Stomach (tissue), 4 donors: ENCODE data around the gene FABP6.

Experiments used
- POLR2A ChIP-seq, 4 donors: fragments of 450-650 bp; IDR thresholded peaks; one replicate each; pipeline ENCODE4 v1.6.1; 2016; ENCODE audit warnings: antibody characterized with exemption in 4 of 4, control low read depth in 2 of 4, mild to moderate bottlenecking in 1 of 4, moderate library complexity in 1 of 4
- POLR2AphosphoS5 ChIP-seq, 3 donors: sonication (generic); formaldehyde crosslinking; IDR thresholded peaks; one replicate each; pipeline ENCODE4 v1.6.1; 2016; ENCODE audit warnings: antibody characterized with exemption in 3 of 3
- TF ChIP-seq, protein P1 (sequence below), 7 experiments: fragments of 450-650 bp in 4 of 7; fragments of 200-600 bp in 3 of 7; sonication (generic) in 3 of 7; IDR thresholded peaks; one replicate each; pipeline ENCODE4 v1.5.1; 2016 to 2019; ENCODE audit warnings: antibody characterized with exemption in 7 of 7, control low read depth in 2 of 7, mild to moderate bottlenecking in 1 of 7

DNA sequence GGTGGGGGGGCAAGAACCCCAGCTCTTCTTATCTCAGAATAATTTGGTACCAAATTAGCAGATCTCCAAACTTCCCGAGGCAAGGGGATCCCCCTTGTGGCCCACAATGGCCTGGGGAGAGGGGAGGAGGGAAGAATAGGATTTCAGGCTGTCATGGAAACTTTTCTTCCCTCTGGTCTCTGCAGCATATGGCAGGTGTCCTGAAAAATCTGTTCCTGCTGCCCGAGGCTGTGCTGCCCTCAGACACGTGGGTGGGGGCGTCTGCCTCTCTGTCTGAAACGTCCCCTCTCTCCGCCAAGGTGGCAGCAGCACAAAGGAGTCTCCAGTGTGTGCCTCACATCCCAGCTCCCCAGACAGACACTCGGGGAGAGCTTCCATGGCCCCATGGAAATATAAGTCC, 49.0 kb downstream of the FABP6 start:
- TF ChIP-seq, protein P1, sequence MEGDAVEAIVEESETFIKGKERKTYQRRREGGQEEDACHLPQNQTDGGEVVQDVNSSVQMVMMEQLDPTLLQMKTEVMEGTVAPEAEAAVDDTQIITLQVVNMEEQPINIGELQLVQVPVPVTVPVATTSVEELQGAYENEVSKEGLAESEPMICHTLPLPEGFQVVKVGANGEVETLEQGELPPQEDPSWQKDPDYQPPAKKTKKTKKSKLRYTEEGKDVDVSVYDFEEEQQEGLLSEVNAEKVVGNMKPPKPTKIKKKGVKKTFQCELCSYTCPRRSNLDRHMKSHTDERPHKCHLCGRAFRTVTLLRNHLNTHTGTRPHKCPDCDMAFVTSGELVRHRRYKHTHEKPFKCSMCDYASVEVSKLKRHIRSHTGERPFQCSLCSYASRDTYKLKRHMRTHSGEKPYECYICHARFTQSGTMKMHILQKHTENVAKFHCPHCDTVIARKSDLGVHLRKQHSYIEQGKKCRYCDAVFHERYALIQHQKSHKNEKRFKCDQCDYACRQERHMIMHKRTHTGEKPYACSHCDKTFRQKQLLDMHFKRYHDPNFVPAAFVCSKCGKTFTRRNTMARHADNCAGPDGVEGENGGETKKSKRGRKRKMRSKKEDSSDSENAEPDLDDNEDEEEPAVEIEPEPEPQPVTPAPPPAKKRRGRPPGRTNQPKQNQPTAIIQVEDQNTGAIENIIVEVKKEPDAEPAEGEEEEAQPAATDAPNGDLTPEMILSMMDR (IDR thresholded peaks at IDR 0.05) = no peak
- TF ChIP-seq POLR2A (IDR thresholded peaks at IDR 0.05) (no peak), POLR2AphosphoS5 (IDR thresholded peaks at IDR 0.05) (no peak)
